Measurements from ENCODE around the gene PRRC2B.

The PRRC2B gene

DNA sequence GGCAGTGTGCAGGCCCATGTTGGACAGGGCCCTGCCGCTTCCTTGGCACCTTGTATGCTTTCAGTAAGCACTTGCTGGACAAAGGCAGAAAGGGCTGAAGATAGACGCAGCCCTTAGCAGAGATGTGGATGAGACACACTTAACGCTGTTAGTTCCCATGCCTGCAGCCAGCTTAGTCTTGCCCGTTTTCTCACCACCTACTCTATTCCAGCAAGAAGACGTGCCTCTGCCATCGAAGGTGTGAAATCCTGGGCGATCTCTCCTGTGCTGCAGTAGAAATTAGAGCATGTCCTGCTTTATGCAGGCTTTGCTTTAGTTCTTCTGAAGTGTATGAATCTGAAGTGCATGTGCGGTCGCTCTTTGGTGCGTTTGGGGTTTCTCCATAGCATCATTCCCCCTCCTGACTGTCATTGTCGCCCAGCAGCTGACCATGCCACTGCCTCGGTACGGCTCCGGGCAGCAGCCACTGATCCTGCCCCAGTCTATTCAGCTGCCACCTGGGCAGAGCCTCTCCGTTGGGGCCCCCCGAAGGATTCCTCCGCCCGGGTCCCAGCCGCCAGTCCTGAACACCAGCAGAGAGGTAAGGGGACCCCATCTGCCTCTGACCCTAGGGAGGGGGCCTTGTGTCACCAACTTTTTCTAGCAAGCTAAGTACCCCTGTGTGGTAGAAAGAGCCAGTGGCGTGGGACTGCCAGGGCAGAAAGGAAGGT lies 97.3 kb downstream of the PRRC2B start:
- TF ChIP-seq, protein P1, sequence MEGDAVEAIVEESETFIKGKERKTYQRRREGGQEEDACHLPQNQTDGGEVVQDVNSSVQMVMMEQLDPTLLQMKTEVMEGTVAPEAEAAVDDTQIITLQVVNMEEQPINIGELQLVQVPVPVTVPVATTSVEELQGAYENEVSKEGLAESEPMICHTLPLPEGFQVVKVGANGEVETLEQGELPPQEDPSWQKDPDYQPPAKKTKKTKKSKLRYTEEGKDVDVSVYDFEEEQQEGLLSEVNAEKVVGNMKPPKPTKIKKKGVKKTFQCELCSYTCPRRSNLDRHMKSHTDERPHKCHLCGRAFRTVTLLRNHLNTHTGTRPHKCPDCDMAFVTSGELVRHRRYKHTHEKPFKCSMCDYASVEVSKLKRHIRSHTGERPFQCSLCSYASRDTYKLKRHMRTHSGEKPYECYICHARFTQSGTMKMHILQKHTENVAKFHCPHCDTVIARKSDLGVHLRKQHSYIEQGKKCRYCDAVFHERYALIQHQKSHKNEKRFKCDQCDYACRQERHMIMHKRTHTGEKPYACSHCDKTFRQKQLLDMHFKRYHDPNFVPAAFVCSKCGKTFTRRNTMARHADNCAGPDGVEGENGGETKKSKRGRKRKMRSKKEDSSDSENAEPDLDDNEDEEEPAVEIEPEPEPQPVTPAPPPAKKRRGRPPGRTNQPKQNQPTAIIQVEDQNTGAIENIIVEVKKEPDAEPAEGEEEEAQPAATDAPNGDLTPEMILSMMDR (IDR thresholded peaks at IDR 0.05; ENCODE audit: control insufficient read depth, extremely low read depth, insufficient read depth) = no peak
- H3K4me3 ChIP-seq (ENCODE audit: low read depth, low read length) = no peak overlapping the region
- DNase-seq (ENCODE audit: low read depth) = no peak

DNA sequence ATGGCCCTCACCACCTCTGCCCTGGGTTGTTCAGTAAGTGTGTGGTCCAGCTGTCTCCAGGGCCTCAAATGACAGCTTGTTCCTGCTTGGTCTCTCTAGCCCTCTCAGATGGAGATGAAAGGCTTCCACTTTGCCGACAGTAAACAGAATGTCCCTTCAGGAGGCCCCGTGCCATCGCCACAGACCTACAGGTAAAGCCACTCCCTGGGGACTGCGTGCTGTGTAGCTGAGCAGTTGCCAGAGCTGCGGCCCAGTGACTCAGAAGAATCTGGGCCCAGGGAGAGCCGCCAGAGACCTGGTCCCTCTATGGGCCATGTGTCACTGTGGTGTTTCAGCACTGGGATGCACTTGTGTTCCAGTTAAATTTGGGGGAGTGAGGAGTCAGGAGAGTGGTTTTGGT lies 98.2 kb downstream of the PRRC2B start:
- TF ChIP-seq, protein P1 (IDR thresholded peaks at IDR 0.05; ENCODE audit: control insufficient read depth, extremely low read depth, insufficient read depth) = no peak
- DNase-seq (ENCODE audit: low read depth) = no peak
- H3K4me3 ChIP-seq (ENCODE audit: low read depth, low read length) = no peak overlapping the region

DNA sequence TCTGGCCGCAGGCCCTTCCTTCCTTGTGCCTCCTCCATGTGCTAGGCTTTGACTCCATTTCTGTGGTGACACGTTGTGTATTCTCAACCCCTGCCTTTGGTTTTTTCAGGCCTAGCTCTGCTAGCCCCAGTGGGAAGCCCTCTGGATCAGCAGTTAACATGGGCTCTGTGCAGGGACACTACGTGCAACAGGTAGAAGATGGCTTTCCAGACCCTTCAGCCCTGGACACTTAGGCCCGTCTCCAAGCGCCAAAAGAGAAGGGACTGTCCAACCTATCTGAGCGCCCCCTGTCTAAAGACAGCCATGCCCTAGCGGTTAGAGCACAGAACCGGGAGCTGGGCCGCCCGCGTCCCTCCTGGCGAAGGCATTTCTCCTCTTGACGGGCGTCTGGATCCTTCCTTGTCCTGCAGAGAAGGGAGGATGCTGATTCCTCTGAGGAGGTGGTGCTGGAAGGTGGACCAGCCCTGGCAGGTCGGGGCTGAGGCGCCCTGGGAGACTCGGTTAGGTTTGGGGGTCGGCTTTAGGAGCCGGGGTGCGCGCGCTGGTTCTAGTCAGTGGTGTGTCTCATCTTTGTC lies 100.5 kb downstream of the PRRC2B start:
- TF ChIP-seq, protein P1 (IDR thresholded peaks at IDR 0.05; ENCODE audit: control insufficient read depth, extremely low read depth, insufficient read depth) = no peak
- no peak for DNase-seq (ENCODE audit: low read depth)

DNA sequence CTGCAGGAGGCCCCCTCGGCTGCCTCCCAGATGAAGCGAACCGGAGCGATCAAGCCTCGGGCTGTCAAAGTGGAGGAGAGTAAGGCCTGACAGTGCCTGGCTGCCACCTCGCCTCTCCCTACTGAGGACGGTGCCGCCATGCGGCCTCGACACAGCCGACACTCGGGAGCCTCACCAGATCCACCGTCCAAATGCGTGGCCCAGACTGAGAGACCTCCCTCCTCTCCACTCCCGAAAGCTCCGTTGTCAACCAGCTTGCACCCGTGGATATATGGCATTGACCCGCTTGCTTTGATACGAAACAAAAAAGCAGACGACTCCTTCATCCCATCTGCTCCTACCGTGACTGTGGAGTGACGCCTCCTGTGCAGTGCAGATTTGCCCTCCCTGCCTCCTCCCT lies 101.9 kb downstream of the PRRC2B start:
- TF ChIP-seq, protein P1 (IDR thresholded peaks at IDR 0.05; ENCODE audit: control insufficient read depth, extremely low read depth, insufficient read depth) = no peak
- no peak overlapping the region for H3K4me3 ChIP-seq (ENCODE audit: low read depth, low read length)
- no peak for DNase-seq (ENCODE audit: low read depth)

More for the DNA sequence above, 100.5 kb downstream of the PRRC2B start:
- no peak overlapping the region for H3K4me3 ChIP-seq (ENCODE audit: low read depth, low read length)

DNA sequence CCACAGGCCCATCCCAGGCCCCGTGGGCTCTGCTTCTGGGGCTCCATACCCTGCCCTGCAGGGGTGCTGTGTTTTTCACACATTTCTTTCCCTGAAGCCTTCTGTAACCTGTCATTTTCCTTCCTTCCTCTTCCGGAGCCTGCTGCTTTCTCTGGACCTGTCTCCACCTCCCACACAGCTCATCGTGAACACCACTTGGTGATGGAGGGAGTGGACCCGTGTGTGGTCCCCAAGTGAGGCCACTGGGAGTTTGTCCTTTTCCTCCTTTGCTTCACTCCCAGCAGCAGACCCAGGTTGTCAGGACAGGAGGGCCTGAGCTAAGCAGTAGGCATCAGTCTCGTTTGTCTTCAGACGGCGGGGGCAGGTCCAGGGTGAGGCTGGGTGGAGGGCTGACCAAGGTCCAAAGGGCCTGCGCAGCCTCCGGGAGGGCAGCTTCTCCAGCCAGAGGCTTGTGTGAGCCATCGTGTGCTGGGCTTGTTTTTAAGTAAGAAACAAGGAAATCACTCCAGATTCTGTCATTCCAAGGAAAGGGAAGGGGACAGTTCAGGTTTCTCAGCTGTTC lies 103.0 kb downstream of the PRRC2B start:
- no peak overlapping the region for H3K4me3 ChIP-seq (ENCODE audit: low read depth, low read length)
- no peak for DNase-seq (ENCODE audit: low read depth)
- TF ChIP-seq, protein P1 (IDR thresholded peaks at IDR 0.05; ENCODE audit: control insufficient read depth, extremely low read depth, insufficient read depth) = no peak

DNA sequence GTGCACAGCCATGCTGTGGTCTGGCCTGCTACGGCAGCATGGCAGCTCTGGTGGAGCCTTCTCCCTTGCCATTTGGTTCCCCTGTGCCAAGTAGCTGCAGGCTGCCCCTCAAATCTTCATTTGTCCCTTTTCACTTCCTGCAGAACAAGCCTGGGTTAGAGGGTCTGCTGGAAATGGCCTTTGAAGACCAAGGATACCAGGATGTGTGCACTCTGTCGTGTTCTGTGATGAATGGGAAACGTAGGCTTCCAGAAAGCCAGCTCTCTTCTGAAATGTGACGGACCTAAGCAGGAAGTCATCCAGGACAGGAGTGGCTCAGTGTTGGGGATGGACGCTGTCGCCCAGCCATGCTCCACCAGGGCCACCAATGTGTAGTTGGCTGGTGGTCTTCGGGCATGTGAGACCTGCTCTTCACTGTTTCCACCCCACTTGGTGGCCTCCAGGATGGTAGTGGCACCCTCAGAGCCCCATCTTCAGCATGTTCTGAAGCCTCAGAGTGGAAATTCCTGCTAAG lies 105.4 kb downstream of the PRRC2B start:
- H3K4me3 ChIP-seq (ENCODE audit: low read depth, low read length) = no peak overlapping the region
- DNase-seq (ENCODE audit: low read depth) = no peak
- TF ChIP-seq, protein P1 (IDR thresholded peaks at IDR 0.05; ENCODE audit: control insufficient read depth, extremely low read depth, insufficient read depth) = no peak

Data from LNCaP clone FGC (cell line).